HepG2 (cell line): ENCODE results near the gene SNAPIN. TPM values are rescaled to one million over a fixed set of nuclear protein-coding genes. Genes with fewer than 3 reads are reported as not detected.

Experiments used
- CBX2 ChIP-seq, 2 experiments: fragments of 200-600 bp in 1 of 2; sonication (generic); formaldehyde crosslinking in 1 of 2; IDR thresholded peaks; 2 replicates each; pipeline versions ENCODE4 v1.7.0 to v1.8.1; 2018 to 2022; ENCODE audit warnings: low read depth in 2 of 2, low read length in 1 of 2, mild to moderate bottlenecking in 1 of 2, missing genetic modification reagents in 1 of 2
- DNMT3B ChIP-seq: conservative IDR thresholded peaks from 2 replicates; pipeline ENCODE4 v1.6.1; 2016; ENCODE audit warnings: missing biosample characterization, control low read depth
- HMGA1 ChIP-seq: sonication (generic); formaldehyde crosslinking; conservative IDR thresholded peaks from 2 replicates; pipeline ENCODE4 v1.4.0; 2020; ENCODE audit warnings: missing genetic modification reagents
- JUNB ChIP-seq: sonication (generic); formaldehyde crosslinking; IDR thresholded peaks from 2 replicates; pipeline ENCODE4 v1.8.0; 2022; ENCODE audit warnings: missing genetic modification reagents, mild to moderate bottlenecking, borderline replicate concordance
- KDM6A ChIP-seq: IDR thresholded peaks from 2 replicates; pipeline ENCODE4 v1.6.1; 2016; ENCODE audit warnings: low read depth
- KLF11 ChIP-seq: IDR thresholded peaks from 2 replicates; pipeline ENCODE4 v1.6.1; 2016; ENCODE audit warnings: missing compliant biosample characterization
- MZF1 ChIP-seq: sonication (generic); formaldehyde crosslinking; IDR thresholded peaks from 2 replicates; pipeline ENCODE4 v1.8.1; 2023; ENCODE audit warnings: mild to moderate bottlenecking, missing genetic modification reagents, borderline replicate concordance
- PHB2 ChIP-seq: fragments of 450-650 bp; IDR thresholded peaks from 2 replicates; pipeline ENCODE4 v1.6.1; 2018; ENCODE audit not compliant: partially characterized antibody
- PPARG ChIP-seq: conservative IDR thresholded peaks from 2 replicates; pipeline ENCODE4 v1.6.1; 2016; ENCODE audit warnings: missing biosample characterization, missing genetic modification reagents
- RAD51 ChIP-seq: fragments of 450-650 bp; IDR thresholded peaks from 2 replicates; pipeline ENCODE4 v1.6.1; 2016; ENCODE audit warnings: borderline replicate concordance
- REL ChIP-seq: sonication (generic); formaldehyde crosslinking; conservative IDR thresholded peaks from 2 replicates; pipeline ENCODE4 v1.8.0; 2022; ENCODE audit warnings: mild to moderate bottlenecking, missing genetic modification reagents, moderate library complexity
- RXRA ChIP-seq: sonication (generic); formaldehyde crosslinking; IDR thresholded peaks from 2 replicates; pipeline ENCODE4 v1.5.1; 2020; ENCODE audit warnings: missing genetic modification reagents
- SMYD3 ChIP-seq: sonication (generic); formaldehyde crosslinking; IDR thresholded peaks from 2 replicates; pipeline ENCODE4 v1.8.1; 2023; ENCODE audit warnings: mild to moderate bottlenecking, missing genetic modification reagents
- ZNF441 ChIP-seq: sonication (generic); formaldehyde crosslinking; IDR thresholded peaks from 2 replicates; pipeline ENCODE4 v1.7.0; 2021; ENCODE audit warnings: missing genetic modification reagents, borderline replicate concordance
- ZNF547 ChIP-seq: sonication (generic); formaldehyde crosslinking; IDR thresholded peaks from 2 replicates; pipeline ENCODE4 v1.5.1; 2020; ENCODE audit warnings: mild to moderate bottlenecking, missing genetic modification reagents
- ZNF556 ChIP-seq: sonication (generic); formaldehyde crosslinking; IDR thresholded peaks from 2 replicates; pipeline ENCODE4 v1.4.0; 2020; ENCODE audit warnings: mild to moderate bottlenecking, missing genetic modification reagents, borderline replicate concordance
- polyA plus RNA-seq, 8 experiments: library from polyadenylated mRNA; depleted of rRNA in 3 of 8; stranded (reverse) in 7 of 8; unstranded in 1 of 8; fragments of >200 nt; fragmentation: Illumina TruSeq in 4 of 8; extraction: Trizol in 4 of 8; gene quantifications; 2 replicates each; pipeline versions ENCODE4 v1.2.1 to v1.2.3, GENCODE V29; 2011 to 2016; ENCODE audit warnings: low read depth in 4 of 8, missing spikeins in 1 of 8, mixed read lengths in 1 of 8; ENCODE audit not compliant: insufficient read depth in 1 of 8
- total RNA-seq, 5 experiments: library from RNA; depleted of rRNA; stranded (reverse); fragments of >200 nt; fragmentation: Illumina TruSeq; extraction: Trizol; gene quantifications; 2 replicates each; pipeline ENCODE4 v1.2.3, GENCODE V29; 2016; ENCODE audit warnings: low read depth in 1 of 5
- TF ChIP-seq, protein P1 (sequence below): sonication (generic); formaldehyde crosslinking; IDR thresholded peaks from 2 replicates; pipeline ENCODE4 v1.4.0; 2020; ENCODE audit warnings: missing genetic modification reagents
- TF ChIP-seq, protein P2 (sequence below): sonication (generic); formaldehyde crosslinking; conservative IDR thresholded peaks from 2 replicates; pipeline ENCODE4 v1.4.0; 2020; ENCODE audit warnings: missing genetic modification reagents
- TF ChIP-seq, protein P3 (sequence below): sonication (generic); formaldehyde crosslinking; IDR thresholded peaks from 2 replicates; pipeline ENCODE4 v1.5.1; 2020; ENCODE audit warnings: missing genetic modification reagents, mild to moderate bottlenecking, borderline replicate concordance
- TF ChIP-seq, protein P4 (sequence below): sonication (generic); formaldehyde crosslinking; IDR thresholded peaks from 2 replicates; pipeline ENCODE4 v1.8.1; 2023; ENCODE audit warnings: mild to moderate bottlenecking, missing genetic modification reagents
- TF ChIP-seq, protein P5 (sequence below): IDR thresholded peaks from 2 replicates; pipeline ENCODE4 v1.6.1; 2016; ENCODE audit warnings: low read depth

Gene SNAPIN
- total and polyA plus RNA-seq, 2 of the 13 experiments (the other 11 are each of a cell fraction or from before 2014, with no cell fraction given): 23.9 to 25.7 TPM

DNA sequence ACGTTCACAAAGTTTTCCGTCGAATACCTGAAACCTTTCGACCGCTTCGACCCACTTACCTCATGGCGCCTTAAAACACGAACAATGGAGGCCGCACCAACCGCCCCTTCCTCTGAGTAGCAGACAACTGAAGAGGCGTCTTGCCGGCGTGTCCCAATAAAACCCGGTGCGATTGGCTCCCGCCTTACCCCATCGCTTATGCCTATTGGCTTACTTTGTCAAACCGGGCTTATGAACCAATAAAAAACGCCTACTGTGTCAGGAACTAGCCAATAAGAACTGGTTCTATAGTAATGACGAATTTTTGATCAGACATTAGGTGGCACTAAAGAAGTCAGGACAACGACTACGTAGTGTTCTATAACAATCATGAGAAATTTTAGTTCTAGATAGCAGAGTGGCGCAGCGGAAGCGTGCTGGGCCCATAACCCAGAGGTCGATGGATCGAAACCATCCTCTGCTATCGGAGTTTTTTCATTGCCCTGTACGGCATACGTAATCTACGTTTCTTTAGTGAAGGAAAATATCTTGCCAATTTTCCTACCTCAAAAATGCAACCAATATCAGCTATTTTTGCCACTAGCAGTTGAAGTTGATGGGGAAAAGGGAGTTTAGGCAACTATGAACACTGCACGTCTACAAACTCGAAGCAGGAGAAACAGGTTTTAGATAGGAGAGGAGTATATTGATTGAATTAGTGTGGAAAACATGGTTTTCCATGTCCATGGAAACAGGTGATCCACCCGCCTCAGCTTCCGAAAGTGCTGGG lies 12.5 kb downstream of the SNAPIN start, which contains the start of gene ILF2 (continued):
- TF ChIP-seq ZNF556 (no peak), PPARG (CRISPR knock-in tag) (peak; percentile 24; the same call in 1 of the 2 replicates), RAD51 (no peak), KDM6A (CRISPR knock-in tag) (no peak; the same call in 1 of the 2 replicates), CBX2 (IDR thresholded peaks at IDR 0.05; ENCODE audit: low read depth, low read length) (no peak), CBX2 (CRISPR knock-in tag; IDR thresholded peaks at IDR 0.05; ENCODE audit: low read depth) (no peak), PHB2 (no peak), ZNF547 (CRISPR knock-in tag) (peak; percentile 86), HMGA1 (CRISPR knock-in tag) (no peak), JUNB (CRISPR knock-in tag) (no peak; the same call in 1 of the 2 replicates), DNMT3B (CRISPR knock-in tag) (0 out of 2 replicates have a peak, but pooled peaks have one; percentile 24), SMYD3 (CRISPR knock-in tag) (peak; percentile 64; the same call in 1 of the 2 replicates), RXRA (CRISPR knock-in tag) (no peak), REL (CRISPR knock-in tag) (no peak), ZNF441 (CRISPR knock-in tag) (no peak), MZF1 (CRISPR knock-in tag) (no peak), KLF11 (CRISPR knock-in tag) (no peak)
- TF ChIP-seq, protein P1, sequence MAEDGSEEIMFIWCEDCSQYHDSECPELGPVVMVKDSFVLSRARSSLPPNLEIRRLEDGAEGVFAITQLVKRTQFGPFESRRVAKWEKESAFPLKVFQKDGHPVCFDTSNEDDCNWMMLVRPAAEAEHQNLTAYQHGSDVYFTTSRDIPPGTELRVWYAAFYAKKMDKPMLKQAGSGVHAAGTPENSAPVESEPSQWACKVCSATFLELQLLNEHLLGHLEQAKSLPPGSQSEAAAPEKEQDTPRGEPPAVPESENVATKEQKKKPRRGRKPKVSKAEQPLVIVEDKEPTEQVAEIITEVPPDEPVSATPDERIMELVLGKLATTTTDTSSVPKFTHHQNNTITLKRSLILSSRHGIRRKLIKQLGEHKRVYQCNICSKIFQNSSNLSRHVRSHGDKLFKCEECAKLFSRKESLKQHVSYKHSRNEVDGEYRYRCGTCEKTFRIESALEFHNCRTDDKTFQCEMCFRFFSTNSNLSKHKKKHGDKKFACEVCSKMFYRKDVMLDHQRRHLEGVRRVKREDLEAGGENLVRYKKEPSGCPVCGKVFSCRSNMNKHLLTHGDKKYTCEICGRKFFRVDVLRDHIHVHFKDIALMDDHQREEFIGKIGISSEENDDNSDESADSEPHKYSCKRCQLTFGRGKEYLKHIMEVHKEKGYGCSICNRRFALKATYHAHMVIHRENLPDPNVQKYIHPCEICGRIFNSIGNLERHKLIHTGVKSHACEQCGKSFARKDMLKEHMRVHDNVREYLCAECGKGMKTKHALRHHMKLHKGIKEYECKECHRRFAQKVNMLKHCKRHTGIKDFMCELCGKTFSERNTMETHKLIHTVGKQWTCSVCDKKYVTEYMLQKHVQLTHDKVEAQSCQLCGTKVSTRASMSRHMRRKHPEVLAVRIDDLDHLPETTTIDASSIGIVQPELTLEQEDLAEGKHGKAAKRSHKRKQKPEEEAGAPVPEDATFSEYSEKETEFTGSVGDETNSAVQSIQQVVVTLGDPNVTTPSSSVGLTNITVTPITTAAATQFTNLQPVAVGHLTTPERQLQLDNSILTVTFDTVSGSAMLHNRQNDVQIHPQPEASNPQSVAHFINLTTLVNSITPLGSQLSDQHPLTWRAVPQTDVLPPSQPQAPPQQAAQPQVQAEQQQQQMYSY: no peak; the same call in 1 of the 2 replicates
- TF ChIP-seq, protein P2, sequence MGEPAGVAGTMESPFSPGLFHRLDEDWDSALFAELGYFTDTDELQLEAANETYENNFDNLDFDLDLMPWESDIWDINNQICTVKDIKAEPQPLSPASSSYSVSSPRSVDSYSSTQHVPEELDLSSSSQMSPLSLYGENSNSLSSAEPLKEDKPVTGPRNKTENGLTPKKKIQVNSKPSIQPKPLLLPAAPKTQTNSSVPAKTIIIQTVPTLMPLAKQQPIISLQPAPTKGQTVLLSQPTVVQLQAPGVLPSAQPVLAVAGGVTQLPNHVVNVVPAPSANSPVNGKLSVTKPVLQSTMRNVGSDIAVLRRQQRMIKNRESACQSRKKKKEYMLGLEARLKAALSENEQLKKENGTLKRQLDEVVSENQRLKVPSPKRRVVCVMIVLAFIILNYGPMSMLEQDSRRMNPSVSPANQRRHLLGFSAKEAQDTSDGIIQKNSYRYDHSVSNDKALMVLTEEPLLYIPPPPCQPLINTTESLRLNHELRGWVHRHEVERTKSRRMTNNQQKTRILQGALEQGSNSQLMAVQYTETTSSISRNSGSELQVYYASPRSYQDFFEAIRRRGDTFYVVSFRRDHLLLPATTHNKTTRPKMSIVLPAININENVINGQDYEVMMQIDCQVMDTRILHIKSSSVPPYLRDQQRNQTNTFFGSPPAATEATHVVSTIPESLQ: no peak
- TF ChIP-seq, protein P3, sequence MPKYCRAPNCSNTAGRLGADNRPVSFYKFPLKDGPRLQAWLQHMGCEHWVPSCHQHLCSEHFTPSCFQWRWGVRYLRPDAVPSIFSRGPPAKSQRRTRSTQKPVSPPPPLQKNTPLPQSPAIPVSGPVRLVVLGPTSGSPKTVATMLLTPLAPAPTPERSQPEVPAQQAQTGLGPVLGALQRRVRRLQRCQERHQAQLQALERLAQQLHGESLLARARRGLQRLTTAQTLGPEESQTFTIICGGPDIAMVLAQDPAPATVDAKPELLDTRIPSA: no peak
- TF ChIP-seq, protein P4, sequence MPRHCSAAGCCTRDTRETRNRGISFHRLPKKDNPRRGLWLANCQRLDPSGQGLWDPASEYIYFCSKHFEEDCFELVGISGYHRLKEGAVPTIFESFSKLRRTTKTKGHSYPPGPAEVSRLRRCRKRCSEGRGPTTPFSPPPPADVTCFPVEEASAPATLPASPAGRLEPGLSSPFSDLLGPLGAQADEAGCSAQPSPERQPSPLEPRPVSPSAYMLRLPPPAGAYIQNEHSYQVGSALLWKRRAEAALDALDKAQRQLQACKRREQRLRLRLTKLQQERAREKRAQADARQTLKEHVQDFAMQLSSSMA (CRISPR knock-in tag): no peak
- TF ChIP-seq, protein P5, sequence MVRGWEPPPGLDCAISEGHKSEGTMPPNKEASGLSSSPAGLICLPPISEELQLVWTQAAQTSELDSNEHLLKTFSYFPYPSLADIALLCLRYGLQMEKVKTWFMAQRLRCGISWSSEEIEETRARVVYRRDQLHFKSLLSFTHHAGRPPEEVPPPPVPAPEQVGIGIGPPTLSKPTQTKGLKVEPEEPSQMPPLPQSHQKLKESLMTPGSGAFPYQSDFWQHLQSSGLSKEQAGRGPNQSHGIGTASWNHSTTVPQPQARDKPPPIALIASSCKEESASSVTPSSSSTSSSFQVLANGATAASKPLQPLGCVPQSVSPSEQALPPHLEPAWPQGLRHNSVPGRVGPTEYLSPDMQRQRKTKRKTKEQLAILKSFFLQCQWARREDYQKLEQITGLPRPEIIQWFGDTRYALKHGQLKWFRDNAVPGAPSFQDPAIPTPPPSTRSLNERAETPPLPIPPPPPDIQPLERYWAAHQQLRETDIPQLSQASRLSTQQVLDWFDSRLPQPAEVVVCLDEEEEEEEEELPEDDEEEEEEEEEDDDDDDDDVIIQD (CRISPR knock-in tag): peak; percentile 10; the same call in 1 of the 2 replicates
